ENCODE data around the gene TRIM2. TPM values are rescaled to one million over a fixed set of nuclear protein-coding genes. Genes with fewer than 3 reads are reported as not detected.

Gene TRIM2
- total RNA-seq, 4 donors from 2014 or later, result 71.8 to 124 (median 95.3) TPM

DNA sequence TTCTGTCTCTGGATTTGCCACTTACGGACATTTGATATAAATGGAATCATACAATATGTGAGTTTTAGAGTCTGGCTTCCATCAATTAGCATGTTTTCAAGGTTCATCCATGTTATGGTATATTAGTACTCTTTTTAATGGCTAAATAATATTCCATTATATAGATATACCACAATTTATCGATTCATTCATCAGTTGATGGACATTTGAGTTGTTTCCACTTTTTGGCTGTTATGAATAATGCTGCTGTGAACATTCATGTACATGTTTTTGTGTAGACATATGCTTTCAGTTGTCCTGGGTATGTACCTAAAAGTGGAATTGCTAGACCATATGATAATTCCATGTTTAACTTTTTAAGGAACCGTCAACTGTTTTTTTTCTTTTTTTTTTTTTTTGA is 79.0 kb downstream of the TRIM2 start:
- 93 to 96% methylated on average over 3 of the region's 3 CpGs for WGBS, 2 donors (ENCODE audit: low coverage in 1 of 2)
- Histone ChIP-seq H3K36me3 (peaks cover 0 to 5% (median 0%) of the 10 kb centered on the region in 4 donors), H3K4me3 (no peak overlapping the region), H3K27ac (no peak overlapping the region), H3K27me3 (no peaks in the 10 kb centered on the region), H3K9me3 (no peaks in the 10 kb centered on the region), H3K4me1 (peaks cover 0 to 3% (median 0%) of the 10 kb centered on the region in 4 donors)
- intact Hi-C loops (cut with DNase I; ENCODE audit: low total_unique reads), result loop anchor here (2.0 kb wide), 1 partner anchor 32 kb away; no protein-coding TSS in a partner anchor
- in situ Hi-C loops (cut with MboI; ENCODE audit: low pct_ligation_motif_present in 1 of 4, low pct_unique_long_range_greater_than_20kb in 1 of 4, low sequenced_read_pairs in 3 of 4), result no loop called here
- TF ChIP-seq POLR2A (IDR thresholded peaks at IDR 0.05), result no peak
- DNase-seq, result no peak

- Histone ChIP-seq H3K36me3 (peaks cover 0 to 11% (median 2%) of the 10 kb centered on the region in 4 donors), H3K27me3 (no peaks in the 10 kb centered on the region), H3K4me3 (no peak overlapping the region), H3K4me1 (peaks cover 0 to 14% (median 0%) of the 10 kb centered on the region in 4 donors), H3K9me3 (no peaks in the 10 kb centered on the region), H3K27ac (no peak overlapping the region)
- no peak for DNase-seq
- no peak for TF ChIP-seq CTCF (IDR thresholded peaks at IDR 0.05)
- TF ChIP-seq POLR2AphosphoS5 (IDR thresholded peaks at IDR 0.05), result no peak
- TF ChIP-seq EP300 (IDR thresholded peaks at IDR 0.05; ENCODE audit: low read depth), result no peak
- TF ChIP-seq POLR2A (IDR thresholded peaks at IDR 0.05), result no peak
- in situ Hi-C loops (cut with MboI; ENCODE audit: low pct_ligation_motif_present in 1 of 4, low pct_unique_long_range_greater_than_20kb in 1 of 4, low sequenced_read_pairs in 3 of 4), result no loop called here
- 87 to 96% methylated on average over 3 of the region's 3 CpGs for WGBS, 2 donors (ENCODE audit: low coverage in 1 of 2)
- intact Hi-C loops (cut with DNase I; ENCODE audit: low total_unique reads), result no loop called here
Measured at GRCh38 chr4:153290134-153290533, 85.9 kb downstream of the TRIM2 start.

GRCh38 chr4:153291562-153291961 is 87.3 kb downstream of the TRIM2 start:
- no peak for DNase-seq
- Histone ChIP-seq H3K36me3 (peaks cover 0 to 15% (median 6%) of the 10 kb centered on the region in 4 donors), H3K4me1 (peaks cover 0 to 24% (median 8%) of the 10 kb centered on the region in 4 donors), H3K27me3 (no peaks in the 10 kb centered on the region), H3K9me3 (no peaks in the 10 kb centered on the region), H3K4me3 (no peak overlapping the region), H3K27ac (no peak overlapping the region)
- in situ Hi-C loops (cut with MboI; ENCODE audit: low pct_ligation_motif_present in 1 of 4, low pct_unique_long_range_greater_than_20kb in 1 of 4, low sequenced_read_pairs in 3 of 4), result no loop called here
- 79 to 87% methylated on average over 2 of the region's 2 CpGs for WGBS, 2 donors (ENCODE audit: low coverage in 1 of 2)
- TF ChIP-seq POLR2AphosphoS5 (IDR thresholded peaks at IDR 0.05), result no peak
- TF ChIP-seq CTCF (IDR thresholded peaks at IDR 0.05), result no peak
- TF ChIP-seq EP300 (IDR thresholded peaks at IDR 0.05; ENCODE audit: low read depth), result no peak
- no peak for TF ChIP-seq POLR2A (IDR thresholded peaks at IDR 0.05)
- intact Hi-C loops (cut with DNase I; ENCODE audit: low total_unique reads), result no loop called here

DNA sequence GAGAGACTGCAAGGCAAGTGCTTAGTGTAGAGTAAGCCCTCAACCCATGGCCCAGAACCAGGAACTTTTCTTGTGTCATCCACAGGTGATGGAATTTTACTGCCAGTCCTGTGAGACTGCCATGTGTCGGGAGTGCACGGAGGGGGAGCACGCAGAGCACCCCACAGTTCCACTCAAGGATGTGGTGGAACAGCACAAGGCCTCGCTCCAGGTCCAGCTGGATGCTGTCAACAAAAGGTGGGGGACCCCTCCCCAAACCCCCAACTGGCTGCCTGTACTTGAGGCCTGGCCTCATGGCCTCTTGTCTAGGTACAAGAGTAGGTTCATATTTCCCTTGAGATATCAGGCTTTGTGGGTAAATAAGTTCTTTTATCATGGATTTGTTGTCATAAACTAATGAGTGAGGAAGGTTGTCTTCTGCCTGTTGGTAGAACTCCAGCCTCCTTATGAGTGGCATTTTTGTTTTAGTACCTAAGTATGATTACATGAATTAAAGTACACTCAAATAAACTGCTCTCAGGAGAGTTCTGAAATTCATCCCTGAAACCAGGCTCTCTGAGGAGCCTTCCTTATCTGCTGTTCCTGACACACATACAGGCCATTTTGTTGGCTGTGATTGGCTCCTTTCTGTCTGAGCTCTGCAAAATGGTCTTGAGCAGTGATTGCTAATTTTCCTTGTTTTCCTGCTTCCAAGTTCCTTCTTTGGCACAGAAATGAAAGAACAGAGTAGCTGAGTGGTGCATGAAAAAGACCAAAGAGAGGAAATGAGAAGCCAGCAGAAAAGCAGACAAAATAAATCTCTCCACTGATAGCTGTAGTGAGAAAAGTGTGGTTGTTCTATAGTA is 88.9 kb downstream of the TRIM2 start:
- no peaks in the 10 kb centered on the region for H3K9me3 ChIP-seq
- in situ Hi-C loops (cut with MboI; ENCODE audit: low pct_ligation_motif_present in 1 of 4, low pct_unique_long_range_greater_than_20kb in 1 of 4, low sequenced_read_pairs in 3 of 4) (no loop called here), intact Hi-C loops (cut with DNase I; ENCODE audit: low total_unique reads) (no loop called here)
- WGBS, 2 donors (ENCODE audit: low coverage in 1 of 2), result 86% methylated on average over 4 of the region's 4 CpGs; no CpG with 5 or more reads in 1 of the 2 donors
- H3K27me3 ChIP-seq, result no peaks in the 10 kb centered on the region
- no peak overlapping the region for H3K4me3 ChIP-seq
- H3K27ac ChIP-seq, result no peak overlapping the region
- TF ChIP-seq POLR2AphosphoS5 (IDR thresholded peaks at IDR 0.05), result no peak
- no peak for TF ChIP-seq CTCF (IDR thresholded peaks at IDR 0.05)
- TF ChIP-seq EP300 (IDR thresholded peaks at IDR 0.05; ENCODE audit: low read depth), result no peak
- TF ChIP-seq POLR2A (IDR thresholded peaks at IDR 0.05), result no peak
- peaks cover 0 to 28% (median 8%) of the 10 kb centered on the region in 4 donors for H3K4me1 ChIP-seq
- peaks cover 0 to 15% (median 6%) of the 10 kb centered on the region in 4 donors for H3K36me3 ChIP-seq
- DNase-seq, result no peak

Data from transverse colon (tissue), 4 donors.